Measurements from ENCODE around the gene LRRC56.
"Not testable (repeated sequence)": the region's sequence is repeated elsewhere in the genome, so short reads cannot be mapped to it uniquely, and the experiment has no call there.

LRRC56 gene

GRCh38 chr11:501683-502287, 35.5 kb upstream of the LRRC56 start:
- no peak for DNase-seq

DNA sequence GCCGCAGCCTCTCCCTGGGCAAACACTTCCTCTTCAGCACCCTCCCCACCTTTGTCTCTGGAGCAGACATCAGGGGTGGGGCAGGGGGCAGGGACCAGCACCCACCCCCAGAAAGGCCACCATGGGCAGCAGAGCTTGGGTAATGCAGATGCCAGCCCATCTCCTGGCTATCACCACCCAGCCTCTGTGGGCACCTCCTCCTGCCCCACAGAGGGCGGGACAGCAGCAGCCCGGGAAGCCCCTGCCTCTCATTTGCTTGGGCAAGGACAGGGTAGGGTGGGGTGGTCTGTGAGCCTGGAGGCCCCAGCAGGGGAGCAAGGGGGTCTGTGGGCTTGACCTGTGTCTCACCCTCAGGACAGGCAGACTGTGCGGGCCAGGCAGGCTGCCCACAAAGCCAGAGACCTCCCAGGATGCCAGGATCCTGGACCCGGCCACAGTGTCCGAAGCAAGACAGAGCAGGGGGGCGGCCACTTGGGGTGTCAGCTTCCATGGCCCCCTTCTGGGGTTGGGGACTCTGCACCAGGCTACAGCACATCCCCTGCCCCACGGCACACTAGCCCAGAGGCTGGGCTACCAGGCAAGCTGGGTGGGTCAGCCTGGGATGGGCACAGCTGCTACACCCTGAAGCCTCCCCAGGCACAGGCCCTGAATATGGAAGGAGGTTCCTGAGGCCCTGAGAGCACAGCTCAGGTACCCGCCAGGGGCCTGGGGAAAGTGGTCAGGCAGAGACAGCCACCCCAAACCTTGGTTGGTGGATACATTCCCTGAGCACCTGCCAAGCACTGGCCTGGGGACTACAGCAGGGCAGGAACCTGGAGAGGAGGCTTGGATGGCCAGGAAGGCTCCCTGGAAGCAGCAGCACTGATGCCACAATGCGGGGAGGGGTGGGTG, 34.8 kb upstream of the LRRC56 start:
- DNase-seq = no peak

DNA sequence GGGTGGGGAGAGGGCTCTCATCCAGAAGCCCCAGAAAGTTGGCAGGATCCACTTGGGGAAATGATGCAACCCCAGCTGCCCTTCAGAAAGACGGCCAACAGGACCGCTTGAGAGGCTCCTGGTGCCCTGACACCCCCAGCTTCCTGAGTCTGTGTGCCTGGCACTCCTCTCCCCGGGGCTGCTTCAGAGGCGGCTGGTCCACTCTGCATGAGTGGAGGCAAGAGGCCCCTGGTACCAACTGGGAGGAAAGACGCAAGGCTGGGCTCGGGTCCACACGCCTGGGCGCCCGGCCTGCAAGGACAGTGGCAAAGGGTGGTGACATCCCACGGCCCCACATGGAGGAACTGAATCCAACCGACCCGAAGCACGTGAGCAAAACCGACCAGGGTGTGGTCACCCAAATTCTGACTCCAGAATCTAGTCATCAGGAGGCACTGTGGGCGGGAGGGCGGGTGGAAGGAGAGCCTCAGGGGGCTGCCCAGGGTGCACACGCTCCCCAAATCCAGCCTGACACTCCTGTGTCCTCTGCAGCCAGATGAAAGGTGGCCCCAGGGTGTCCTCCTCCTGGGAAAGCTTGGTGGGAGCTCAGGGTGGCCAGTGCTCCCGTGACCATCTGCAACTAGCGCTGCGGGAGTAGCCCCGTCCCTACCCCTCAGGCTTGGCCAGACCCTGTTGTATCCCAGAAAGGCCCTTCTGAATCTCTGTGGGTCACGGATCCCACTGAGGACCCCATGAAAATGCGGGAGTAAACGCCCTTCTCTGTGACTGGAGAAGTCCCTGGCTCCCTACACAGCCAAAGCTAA, 33.9 kb upstream of the LRRC56 start:
- peak in 1 of 2 donors; percentile 66 for DNase-seq

DNA sequence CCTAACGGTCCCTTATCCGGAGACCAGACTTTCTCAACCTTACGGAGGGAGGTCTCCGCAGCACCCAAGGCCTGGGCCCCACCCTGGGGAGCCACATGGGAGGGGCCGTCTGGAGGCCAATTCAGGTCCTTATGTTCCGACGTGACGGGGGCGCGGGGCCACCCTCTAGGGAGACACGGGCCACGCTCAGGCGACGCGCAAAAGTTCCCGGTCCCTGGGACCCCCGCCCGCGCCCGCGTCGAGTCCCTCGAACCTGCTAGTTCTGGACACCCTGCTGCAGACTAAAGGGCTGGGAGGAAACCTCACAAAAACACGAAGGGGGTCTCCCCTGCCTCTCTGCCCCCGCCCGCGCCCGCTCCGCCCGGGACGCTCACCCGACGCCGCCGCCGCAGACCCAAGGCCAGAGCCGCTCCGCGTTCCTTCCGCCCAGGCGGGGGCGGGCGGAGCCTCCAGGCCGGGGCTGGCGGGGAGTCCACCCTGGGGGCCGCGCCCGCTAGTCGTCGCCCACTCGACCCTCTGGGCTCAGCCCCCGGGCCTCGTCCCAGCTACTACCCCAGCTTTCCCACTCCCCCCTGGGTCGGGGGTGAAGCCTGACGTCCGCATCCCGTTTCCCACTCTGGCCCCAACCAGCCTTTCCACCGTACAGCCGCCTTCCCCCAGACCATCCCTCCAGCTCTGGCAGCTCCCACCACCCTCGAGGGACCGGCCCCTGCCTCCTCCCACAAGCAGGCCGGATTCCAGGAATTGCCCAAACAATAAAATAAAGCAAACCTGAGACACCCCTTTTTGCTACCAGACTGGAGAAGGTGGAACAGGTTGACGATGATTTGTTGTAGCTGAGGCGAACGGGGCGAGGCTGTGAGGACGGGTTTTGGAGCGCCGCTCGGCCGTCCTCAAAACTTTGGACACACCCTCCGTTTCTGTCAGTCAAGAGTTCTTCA, 33.0 kb upstream of the LRRC56 start:
- peak in 1 of 2 donors; percentile 56 for DNase-seq

DNA sequence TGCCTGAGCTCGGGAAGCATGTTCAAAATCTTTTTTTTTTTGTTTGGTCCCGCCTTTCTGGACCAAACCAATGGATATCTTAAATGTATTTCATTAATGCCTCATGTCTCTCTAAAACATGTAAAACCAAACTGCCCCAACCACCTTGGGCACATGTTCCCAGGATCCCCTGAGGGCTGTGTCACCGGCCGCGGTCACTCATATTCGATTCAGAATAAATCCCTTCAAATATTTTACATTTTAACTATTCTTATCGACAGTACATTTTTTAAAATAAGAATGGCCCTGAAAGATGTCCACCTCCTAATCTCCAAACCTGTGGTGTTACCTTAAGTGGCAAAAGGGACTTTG, 32.4 kb upstream of the LRRC56 start:
- DNase-seq = no peak

DNA sequence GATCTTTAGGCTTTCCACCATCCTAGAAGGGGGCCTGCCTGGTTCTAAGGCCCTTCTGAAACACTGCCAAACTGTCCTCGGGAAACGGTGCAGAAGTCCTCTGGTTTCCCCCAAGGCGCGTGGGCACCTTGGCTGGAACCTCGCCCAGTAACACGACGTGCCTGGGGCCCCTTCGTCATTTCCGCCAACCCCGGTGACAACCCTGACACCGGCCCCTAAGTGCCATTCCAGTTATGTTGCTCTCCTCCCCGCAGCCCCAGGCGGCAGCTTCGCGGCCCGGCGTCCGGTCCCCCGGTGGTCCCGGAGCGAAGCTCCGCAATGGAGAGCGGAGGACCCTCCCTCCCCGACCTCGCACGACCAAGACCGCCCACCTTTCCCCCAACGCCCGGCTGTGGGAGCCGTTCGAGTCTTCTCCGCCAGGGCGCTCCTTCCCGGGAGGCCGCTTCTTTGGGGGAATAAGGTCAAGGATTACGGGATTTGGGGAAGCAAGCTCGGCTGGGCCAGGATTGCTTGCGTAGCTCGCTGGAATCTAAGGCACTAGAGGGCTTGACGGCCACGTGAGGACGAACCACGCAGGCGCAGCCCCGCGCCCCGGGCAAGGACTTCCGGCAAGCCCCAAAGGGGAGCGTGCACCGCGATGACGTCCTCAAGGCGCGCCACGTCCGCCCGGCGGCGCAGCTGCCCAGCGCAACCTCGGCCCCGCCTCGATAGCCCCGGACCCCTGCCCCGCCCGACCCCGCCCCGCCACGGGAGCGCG, 30.9 kb upstream of the LRRC56 start:
- DNase-seq = peak; percentile 77 to 96

- peak; percentile 86 to 97 for DNase-seq
These were observed 30.2 kb upstream of the LRRC56 start, which contains the start of gene RNH1 for GRCh38 chr11:506995-507726. Gene RNH1, minus strand, starts transcription at chr11:507242. Its CDS starts 5,080 bp downstream, at chr11:502162.

DNA sequence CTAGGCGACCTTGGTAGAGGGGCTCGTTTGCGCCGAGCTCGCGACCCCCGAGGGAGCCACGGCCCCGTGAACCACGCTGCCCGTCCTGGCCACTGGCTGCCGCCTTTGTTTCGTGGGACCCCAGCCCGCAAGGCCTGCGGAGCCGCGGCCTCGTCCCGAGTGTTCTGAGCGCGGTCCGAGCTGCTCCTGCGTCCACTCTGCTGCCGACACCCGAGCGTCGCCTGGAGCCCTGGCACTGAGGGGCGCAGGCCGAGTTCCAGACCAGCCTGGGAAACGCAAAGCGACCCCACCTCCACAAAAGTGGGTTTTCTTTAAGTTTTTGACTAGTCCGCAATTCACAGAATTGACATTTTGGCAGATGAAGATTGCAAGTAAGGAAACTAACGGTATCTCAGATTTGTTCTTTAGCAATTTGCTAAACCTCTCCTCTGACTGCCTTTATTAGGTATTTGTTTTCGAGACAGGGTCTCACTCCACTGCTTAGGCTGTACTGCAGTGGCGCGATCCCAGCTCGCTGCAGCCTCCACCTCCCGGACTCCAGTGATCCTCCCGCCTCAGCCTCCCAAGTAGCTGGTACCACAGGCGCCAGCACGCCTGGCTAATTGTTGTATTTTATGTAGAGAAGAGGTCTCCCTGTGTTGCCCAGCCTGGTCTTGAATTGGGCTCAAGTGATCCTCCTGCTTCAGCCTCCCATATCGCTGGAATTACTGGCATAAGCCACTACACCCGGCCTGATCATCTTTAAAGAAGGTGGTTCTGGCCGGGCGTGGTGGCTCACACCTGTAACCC, 29.4 kb upstream of the LRRC56 start:
- DNase-seq = no peak

DNA sequence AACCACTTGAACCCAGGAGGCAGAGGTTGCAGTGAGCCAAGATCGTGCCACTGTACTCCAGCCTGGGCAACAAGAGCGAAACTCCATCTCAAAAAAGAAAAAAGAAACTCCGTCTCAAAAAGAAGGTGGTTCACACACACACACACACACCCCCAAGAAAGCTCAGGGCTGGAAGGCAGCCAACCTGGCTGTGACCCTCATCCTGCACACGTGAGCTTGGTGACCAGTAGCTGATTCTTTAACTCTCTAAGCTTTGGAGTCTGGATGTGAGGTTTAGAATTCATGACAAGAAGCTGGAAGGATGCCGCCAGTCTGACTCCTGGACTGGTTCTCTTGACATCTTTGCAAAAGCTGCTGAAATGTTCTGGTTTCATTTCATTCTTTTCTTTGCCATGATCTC, 28.4 kb upstream of the LRRC56 start:
- no peak for DNase-seq

GRCh38 chr11:512761-513595, 24.3 kb upstream of the LRRC56 start:
- no peak for DNase-seq

DNA sequence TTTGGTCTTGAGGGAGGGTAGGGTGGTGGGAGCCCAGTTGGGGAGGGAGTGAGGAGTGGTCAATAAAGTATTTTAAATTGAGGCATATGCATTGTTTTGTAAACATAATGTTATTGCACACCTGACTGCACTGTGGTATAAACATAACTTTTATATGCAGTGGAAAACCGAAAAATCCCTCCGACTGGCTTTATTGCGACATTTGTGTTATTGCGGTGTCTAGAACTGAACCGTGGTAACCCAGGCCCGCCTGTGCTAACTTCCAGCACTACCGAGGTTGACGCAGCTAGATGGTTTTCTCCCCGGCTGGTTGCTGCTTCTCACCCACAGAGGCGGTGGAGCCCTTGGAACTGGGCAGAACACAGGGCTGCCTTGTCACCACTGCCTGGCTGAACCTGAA, 22.7 kb upstream of the LRRC56 start:
- no peak for DNase-seq

DNA sequence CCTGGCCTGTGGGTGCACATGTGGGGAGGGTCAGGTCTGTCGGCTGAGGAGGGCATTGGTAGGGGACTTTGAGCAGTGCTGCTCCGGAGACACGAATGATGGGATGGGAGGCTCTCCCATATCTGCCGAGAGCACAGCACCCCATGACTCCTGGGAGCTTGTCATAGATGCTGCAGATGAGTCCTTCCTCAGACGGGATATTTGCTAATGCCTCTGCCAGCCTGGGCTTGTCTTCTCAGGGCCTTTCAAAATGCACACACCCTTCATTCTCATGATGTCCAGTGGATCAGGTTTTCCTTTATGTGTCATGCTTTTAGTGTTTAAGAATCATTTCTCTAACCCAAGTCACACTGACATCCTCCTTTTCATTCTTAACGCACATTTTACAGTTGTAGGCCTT, 22.2 kb upstream of the LRRC56 start:
- no peak for DNase-seq

GRCh38 chr11:516400-516799, 20.9 kb upstream of the LRRC56 start:
- DNase-seq = no peak

GRCh38 chr11:516918-517685, 20.2 kb upstream of the LRRC56 start:
- not testable (repeated sequence) for DNase-seq

DNA sequence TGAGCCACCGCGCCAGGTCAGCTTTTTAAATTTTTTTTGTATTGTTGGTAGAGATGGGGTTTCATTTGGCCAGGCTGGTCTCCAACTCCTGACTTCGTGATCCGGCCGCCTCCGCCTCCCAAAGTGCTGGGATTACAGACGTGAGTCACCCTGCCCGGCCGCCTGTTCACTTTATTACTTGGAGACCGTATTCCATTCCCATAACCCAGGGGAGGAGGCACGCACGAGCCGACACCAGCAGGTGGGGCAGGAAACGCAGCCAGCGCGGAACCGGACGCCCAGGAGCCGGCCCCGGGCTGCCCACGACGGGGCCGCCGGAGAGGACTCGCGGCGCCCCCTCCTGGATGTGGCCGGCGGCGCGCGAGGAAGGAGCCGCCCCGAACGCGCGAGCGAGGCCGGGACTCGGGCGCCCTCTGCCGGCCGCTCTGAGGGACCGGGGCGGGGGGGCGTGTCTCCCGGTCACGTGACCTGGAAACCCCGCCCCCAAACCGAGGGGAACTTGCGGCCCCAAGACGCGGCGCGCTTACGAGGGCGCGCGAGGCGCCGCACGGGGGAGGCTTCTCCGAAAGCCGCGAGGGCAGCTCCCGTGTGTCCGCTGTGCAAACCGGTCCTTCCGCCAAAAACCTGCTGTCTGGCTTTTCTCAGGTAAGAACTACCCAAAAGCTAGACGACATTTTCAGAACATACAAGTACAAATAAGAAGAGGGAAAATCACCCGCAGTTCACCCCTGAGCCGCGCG, 18.7 kb upstream of the LRRC56 start:
- DNase-seq = no peak

- DNase-seq = no peak
These were observed 16.7 kb upstream of the LRRC56 start for GRCh38 chr11:520428-521176.

DNA sequence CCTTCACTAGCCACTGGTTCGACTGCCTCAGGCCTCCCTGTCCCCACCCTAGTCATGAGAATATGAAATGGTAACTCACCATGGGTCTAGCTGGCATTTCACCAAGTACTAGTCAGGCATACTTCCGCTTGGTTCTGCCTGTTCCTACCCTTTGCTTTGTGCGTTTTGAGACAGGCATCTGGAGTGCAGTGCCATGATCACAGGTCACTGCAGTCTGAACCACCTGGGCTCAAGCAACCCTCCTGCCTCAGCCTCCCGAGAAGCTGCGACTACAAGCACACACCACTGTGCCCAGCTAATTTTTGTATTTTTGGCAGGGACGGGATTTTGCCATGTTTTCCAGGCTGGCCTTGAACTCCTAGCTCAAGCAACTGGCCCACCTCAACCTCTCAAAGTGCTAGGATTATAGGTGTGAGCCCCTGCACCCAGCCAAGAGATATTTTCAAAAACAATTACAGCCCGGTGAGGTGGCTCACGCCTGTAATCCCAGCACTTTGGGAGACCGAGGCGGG, 16.1 kb upstream of the LRRC56 start:
- DNase-seq = no peak
